Left forelimb (tissue), 1 donor: ENCODE data around the gene CNTNAP2.
"Not testable (repeated sequence)": the region's sequence is repeated elsewhere in the genome, so short reads cannot be mapped to it uniquely, and the experiment has no call there.

Experiments used
- DNase-seq: peaks from one replicate; pipeline ENCODE4 v3.0.0-alpha.2; 2018; ENCODE audit warnings: low spot score

The CNTNAP2 gene

GRCh38 chr7:147106746-147107145 is 990.1 kb downstream of the CNTNAP2 start:
- no peak for DNase-seq

- not testable (repeated sequence) for DNase-seq
Observed at GRCh38 chr7:147114525-147114924, 997.9 kb downstream of the CNTNAP2 start.

GRCh38 chr7:147136352-147136751 is 1019.8 kb downstream of the CNTNAP2 start:
- no peak for DNase-seq

- DNase-seq, result no peak
Observed at GRCh38 chr7:147145194-147145593, 1028.6 kb downstream of the CNTNAP2 start.

- no peak for DNase-seq
Observed at GRCh38 chr7:147146169-147146568, 1029.6 kb downstream of the CNTNAP2 start.

- DNase-seq, result no peak
Observed at GRCh38 chr7:147151661-147152060, 1035.1 kb downstream of the CNTNAP2 start.

GRCh38 chr7:147153571-147153970 is 1037.0 kb downstream of the CNTNAP2 start:
- DNase-seq, result no peak

- no peak for DNase-seq
Observed at GRCh38 chr7:147161405-147161804, 1044.8 kb downstream of the CNTNAP2 start.

GRCh38 chr7:147170341-147171012 is 1053.9 kb downstream of the CNTNAP2 start:
- DNase-seq, result no peak

- DNase-seq, result no peak
Observed at GRCh38 chr7:147171013-147171391, 1054.4 kb downstream of the CNTNAP2 start.

- no peak for DNase-seq
Observed at GRCh38 chr7:147173883-147174282, 1057.3 kb downstream of the CNTNAP2 start.

- no peak for DNase-seq
Observed at GRCh38 chr7:147182874-147183273, 1066.3 kb downstream of the CNTNAP2 start.

GRCh38 chr7:147183276-147183675 is 1066.7 kb downstream of the CNTNAP2 start:
- DNase-seq, result no peak

- no peak for DNase-seq
Observed at GRCh38 chr7:147188467-147188866, 1071.9 kb downstream of the CNTNAP2 start.

- DNase-seq, result no peak
Observed at GRCh38 chr7:147193476-147193875, 1076.9 kb downstream of the CNTNAP2 start.

- no peak for DNase-seq
Observed at GRCh38 chr7:147196481-147196880, 1079.9 kb downstream of the CNTNAP2 start.

- no peak for DNase-seq
Observed at GRCh38 chr7:147197006-147197405, 1080.4 kb downstream of the CNTNAP2 start.

- DNase-seq, result no peak
Observed at GRCh38 chr7:147199868-147200267, 1083.3 kb downstream of the CNTNAP2 start.

GRCh38 chr7:147207988-147208387 is 1091.4 kb downstream of the CNTNAP2 start:
- DNase-seq, result no peak

- DNase-seq, result no peak
Observed at GRCh38 chr7:147231275-147231674, 1114.7 kb downstream of the CNTNAP2 start.

- no peak for DNase-seq
Observed at GRCh38 chr7:147235645-147236382, 1119.2 kb downstream of the CNTNAP2 start.

- DNase-seq, result no peak
Observed at GRCh38 chr7:147240468-147240867, 1123.9 kb downstream of the CNTNAP2 start.

- no peak for DNase-seq
Observed at GRCh38 chr7:147245274-147245673, 1128.7 kb downstream of the CNTNAP2 start.

GRCh38 chr7:147249956-147250355 is 1133.4 kb downstream of the CNTNAP2 start:
- DNase-seq, result no peak
